HepG2 (cell line): ENCODE results near the gene HSD11B1L. TPM values are rescaled to one million over a fixed set of nuclear protein-coding genes. Genes with fewer than 3 reads are reported as not detected.

ENCODE experiments used
- FOXO1 ChIP-seq: sonication (generic); formaldehyde crosslinking; IDR thresholded peaks from 2 replicates; pipeline ENCODE4 v1.4.0; 2020; ENCODE audit warnings: missing genetic modification reagents
- KDM5A ChIP-seq: fragments of 200-600 bp; sonication (generic); IDR thresholded peaks from 2 replicates; pipeline ENCODE4 v1.7.0; 2018; ENCODE audit warnings: antibody characterized with exemption, mild to moderate bottlenecking, low read length, borderline replicate concordance
- NFKB2 ChIP-seq: sonication (generic); formaldehyde crosslinking; IDR thresholded peaks from 2 replicates; pipeline ENCODE4 v1.4.0; 2020; ENCODE audit warnings: missing genetic modification reagents, borderline replicate concordance
- XBP1 ChIP-seq: sonication (generic); formaldehyde crosslinking; IDR thresholded peaks from 2 replicates; pipeline ENCODE4 v1.5.0; 2020; ENCODE audit warnings: missing genetic modification reagents
- ZFP1 ChIP-seq: IDR thresholded peaks from 2 replicates; pipeline ENCODE4 v1.6.1; 2016
- ZKSCAN5 ChIP-seq: sonication (generic); formaldehyde crosslinking; IDR thresholded peaks from 2 replicates; pipeline ENCODE4 v1.5.1; 2020; ENCODE audit warnings: mild to moderate bottlenecking, missing genetic modification reagents
- ZNF431 ChIP-seq: sonication (generic); formaldehyde crosslinking; IDR thresholded peaks from 2 replicates; pipeline ENCODE4 v1.9.0; 2022; ENCODE audit warnings: missing genetic modification reagents, low read depth, mild to moderate bottlenecking, borderline replicate concordance
- ZNF569 ChIP-seq: sonication (generic); formaldehyde crosslinking; IDR thresholded peaks from 2 replicates; pipeline ENCODE4 v1.5.0; 2020; ENCODE audit warnings: mild to moderate bottlenecking, missing genetic modification reagents, moderate library complexity, borderline replicate concordance
- ZNF788 ChIP-seq: sonication (generic); formaldehyde crosslinking; IDR thresholded peaks from 2 replicates; pipeline ENCODE4 v1.5.0; 2020; ENCODE audit warnings: mild to moderate bottlenecking, missing genetic modification reagents, borderline replicate concordance
- polyA plus RNA-seq, 8 experiments: library from polyadenylated mRNA; depleted of rRNA in 3 of 8; stranded (reverse) in 7 of 8; unstranded in 1 of 8; fragments of >200 nt; fragmentation: Illumina TruSeq in 4 of 8; extraction: Trizol in 4 of 8; gene quantifications; 2 replicates each; pipeline versions ENCODE4 v1.2.1 to v1.2.3, GENCODE V29; 2011 to 2016; ENCODE audit warnings: low read depth in 4 of 8, missing spikeins in 1 of 8, mixed read lengths in 1 of 8; ENCODE audit not compliant: insufficient read depth in 1 of 8
- total RNA-seq, 5 experiments: library from RNA; depleted of rRNA; stranded (reverse); fragments of >200 nt; fragmentation: Illumina TruSeq; extraction: Trizol; gene quantifications; 2 replicates each; pipeline ENCODE4 v1.2.3, GENCODE V29; 2016; ENCODE audit warnings: low read depth in 1 of 5
- TF ChIP-seq, protein P1 (sequence below): sonication (generic); formaldehyde crosslinking; IDR thresholded peaks from 2 replicates; pipeline ENCODE4 v1.5.0; 2020; ENCODE audit warnings: mild to moderate bottlenecking, missing genetic modification reagents
- TF ChIP-seq, protein P2 (sequence below): sonication (generic); formaldehyde crosslinking; IDR thresholded peaks from 2 replicates; pipeline ENCODE4 v1.4.0; 2020; ENCODE audit warnings: low read depth, mild to moderate bottlenecking, missing genetic modification reagents
- TF ChIP-seq, protein P3 (sequence below): sonication (generic); formaldehyde crosslinking; IDR thresholded peaks from 2 replicates; pipeline ENCODE4 v1.5.1; 2020; ENCODE audit warnings: mild to moderate bottlenecking, missing genetic modification reagents, borderline replicate concordance
- TF ChIP-seq, protein P4 (sequence below): sonication (generic); formaldehyde crosslinking; IDR thresholded peaks from 2 replicates; pipeline ENCODE4 v1.4.0; 2020; ENCODE audit warnings: missing genetic modification reagents
- TF ChIP-seq, protein P5 (sequence below), 2 experiments: sonication (generic) in 1 of 2; formaldehyde crosslinking in 1 of 2; IDR thresholded peaks; 2 replicates each; pipeline versions ENCODE4 v1.4.0 to v1.6.1; 2018 to 2020; ENCODE audit warnings: missing genetic modification reagents in 2 of 2, borderline replicate concordance in 1 of 2, low read depth in 1 of 2, mild to moderate bottlenecking in 1 of 2, missing biosample characterization in 1 of 2
- TF ChIP-seq, protein P6 (sequence below): sonication (generic); formaldehyde crosslinking; IDR thresholded peaks from 2 replicates; pipeline ENCODE4 v1.4.0; 2020; ENCODE audit warnings: missing genetic modification reagents
- TF ChIP-seq, protein P7 (sequence below): sonication (generic); formaldehyde crosslinking; IDR thresholded peaks from 2 replicates; pipeline ENCODE4 v1.4.0; 2020; ENCODE audit warnings: mild to moderate bottlenecking, missing genetic modification reagents

The HSD11B1L gene
- total and polyA plus RNA-seq, 2 of the 13 experiments (the other 11 are each of a cell fraction or from before 2014, with no cell fraction given): 2.8 to 3.9 TPM

DNA sequence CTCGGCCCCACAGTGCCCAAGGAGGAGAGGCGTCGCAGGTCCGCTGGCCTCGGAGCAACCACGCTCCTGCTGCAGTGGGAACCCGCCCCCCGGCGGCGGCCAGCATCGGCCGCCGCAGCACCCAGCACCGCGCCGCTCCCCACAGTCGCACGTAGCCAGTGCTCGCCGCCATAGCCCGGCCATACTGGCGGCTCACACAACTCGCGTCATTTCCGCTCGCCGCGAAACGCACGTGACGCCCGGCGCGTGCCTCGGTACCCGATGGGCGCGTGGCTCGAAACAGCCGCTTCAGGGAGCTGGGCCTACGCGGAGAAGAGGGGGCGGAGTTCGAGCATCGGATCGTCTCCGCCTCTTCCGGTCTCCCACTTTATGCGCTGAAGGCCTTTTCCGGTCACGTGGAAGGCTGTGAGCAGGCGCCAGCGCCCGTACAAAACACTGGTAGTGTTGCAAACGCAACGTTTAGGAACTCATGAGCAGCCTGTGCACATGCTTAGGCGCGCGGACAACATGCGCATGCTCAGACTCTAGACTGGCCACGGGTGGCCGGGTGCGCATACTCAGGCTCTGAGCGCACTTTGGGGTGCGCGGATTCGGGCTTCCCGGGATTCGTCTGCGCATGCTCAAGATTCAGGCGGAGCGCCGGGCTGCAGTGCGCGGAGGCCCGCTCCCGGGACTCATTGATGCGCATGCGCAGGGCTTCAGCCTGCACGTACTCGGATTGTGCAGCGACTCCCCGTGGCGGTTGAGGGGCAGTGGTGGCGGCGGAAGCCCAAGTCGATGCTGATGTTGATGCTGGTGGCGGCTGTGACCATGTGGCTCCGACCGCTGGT lies 39.3 kb downstream of the HSD11B1L start, which contains the start of the genes CATSPERD and LONP1 (continued):
- TF ChIP-seq, protein P1, sequence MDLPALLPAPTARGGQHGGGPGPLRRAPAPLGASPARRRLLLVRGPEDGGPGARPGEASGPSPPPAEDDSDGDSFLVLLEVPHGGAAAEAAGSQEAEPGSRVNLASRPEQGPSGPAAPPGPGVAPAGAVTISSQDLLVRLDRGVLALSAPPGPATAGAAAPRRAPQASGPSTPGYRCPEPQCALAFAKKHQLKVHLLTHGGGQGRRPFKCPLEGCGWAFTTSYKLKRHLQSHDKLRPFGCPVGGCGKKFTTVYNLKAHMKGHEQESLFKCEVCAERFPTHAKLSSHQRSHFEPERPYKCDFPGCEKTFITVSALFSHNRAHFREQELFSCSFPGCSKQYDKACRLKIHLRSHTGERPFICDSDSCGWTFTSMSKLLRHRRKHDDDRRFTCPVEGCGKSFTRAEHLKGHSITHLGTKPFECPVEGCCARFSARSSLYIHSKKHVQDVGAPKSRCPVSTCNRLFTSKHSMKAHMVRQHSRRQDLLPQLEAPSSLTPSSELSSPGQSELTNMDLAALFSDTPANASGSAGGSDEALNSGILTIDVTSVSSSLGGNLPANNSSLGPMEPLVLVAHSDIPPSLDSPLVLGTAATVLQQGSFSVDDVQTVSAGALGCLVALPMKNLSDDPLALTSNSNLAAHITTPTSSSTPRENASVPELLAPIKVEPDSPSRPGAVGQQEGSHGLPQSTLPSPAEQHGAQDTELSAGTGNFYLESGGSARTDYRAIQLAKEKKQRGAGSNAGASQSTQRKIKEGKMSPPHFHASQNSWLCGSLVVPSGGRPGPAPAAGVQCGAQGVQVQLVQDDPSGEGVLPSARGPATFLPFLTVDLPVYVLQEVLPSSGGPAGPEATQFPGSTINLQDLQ (CRISPR knock-in tag): no peak
- no peak; the same call in 1 of the 2 replicates for TF ChIP-seq ZNF569 (CRISPR knock-in tag)
- peak; percentile 54 for TF ChIP-seq ZFP1 (CRISPR knock-in tag)
- TF ChIP-seq, protein P2, sequence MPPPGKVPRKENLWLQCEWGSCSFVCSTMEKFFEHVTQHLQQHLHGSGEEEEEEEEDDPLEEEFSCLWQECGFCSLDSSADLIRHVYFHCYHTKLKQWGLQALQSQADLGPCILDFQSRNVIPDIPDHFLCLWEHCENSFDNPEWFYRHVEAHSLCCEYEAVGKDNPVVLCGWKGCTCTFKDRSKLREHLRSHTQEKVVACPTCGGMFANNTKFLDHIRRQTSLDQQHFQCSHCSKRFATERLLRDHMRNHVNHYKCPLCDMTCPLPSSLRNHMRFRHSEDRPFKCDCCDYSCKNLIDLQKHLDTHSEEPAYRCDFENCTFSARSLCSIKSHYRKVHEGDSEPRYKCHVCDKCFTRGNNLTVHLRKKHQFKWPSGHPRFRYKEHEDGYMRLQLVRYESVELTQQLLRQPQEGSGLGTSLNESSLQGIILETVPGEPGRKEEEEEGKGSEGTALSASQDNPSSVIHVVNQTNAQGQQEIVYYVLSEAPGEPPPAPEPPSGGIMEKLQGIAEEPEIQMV (CRISPR knock-in tag): peak; percentile 66; the same call in 1 of the 2 replicates
- TF ChIP-seq, protein P3, sequence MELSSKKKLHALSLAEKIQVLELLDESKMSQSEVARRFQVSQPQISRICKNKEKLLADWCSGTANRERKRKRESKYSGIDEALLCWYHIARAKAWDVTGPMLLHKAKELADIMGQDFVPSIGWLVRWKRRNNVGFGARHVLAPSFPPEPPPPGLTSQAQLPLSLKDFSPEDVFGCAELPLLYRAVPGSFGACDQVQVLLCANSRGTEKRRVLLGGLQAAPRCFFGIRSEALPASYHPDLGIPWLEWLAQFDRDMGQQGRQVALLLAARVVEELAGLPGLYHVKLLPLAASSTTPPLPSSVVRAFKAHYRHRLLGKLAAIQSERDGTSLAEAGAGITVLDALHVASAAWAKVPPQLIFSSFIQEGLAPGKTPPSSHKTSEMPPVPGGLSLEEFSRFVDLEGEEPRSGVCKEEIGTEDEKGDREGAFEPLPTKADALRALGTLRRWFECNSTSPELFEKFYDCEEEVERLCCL (CRISPR knock-in tag): no peak
- TF ChIP-seq XBP1: peak; percentile 87; the same call in 1 of the 2 replicates
- TF ChIP-seq FOXO1 (CRISPR knock-in tag): peak; percentile 60
- TF ChIP-seq NFKB2 (CRISPR knock-in tag): peak; percentile 90
- TF ChIP-seq, protein P4, sequence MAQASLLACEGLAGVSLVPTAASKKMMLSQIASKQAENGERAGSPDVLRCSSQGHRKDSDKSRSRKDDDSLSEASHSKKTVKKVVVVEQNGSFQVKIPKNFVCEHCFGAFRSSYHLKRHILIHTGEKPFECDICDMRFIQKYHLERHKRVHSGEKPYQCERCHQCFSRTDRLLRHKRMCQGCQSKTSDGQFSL (CRISPR knock-in tag): peak; percentile 55; the same call in 1 of the 2 replicates
- peak; percentile 82; the same call in 1 of the 2 replicates for TF ChIP-seq ZNF788 (CRISPR knock-in tag)
- TF ChIP-seq ZKSCAN5 (CRISPR knock-in tag): 0 out of 2 replicates have a peak, but pooled peaks have one; percentile 42
- peak; percentile 77; the same call in 1 of the 2 replicates for TF ChIP-seq ZNF431
- peak; percentile 95 for TF ChIP-seq KDM5A
- TF ChIP-seq, protein P5, sequence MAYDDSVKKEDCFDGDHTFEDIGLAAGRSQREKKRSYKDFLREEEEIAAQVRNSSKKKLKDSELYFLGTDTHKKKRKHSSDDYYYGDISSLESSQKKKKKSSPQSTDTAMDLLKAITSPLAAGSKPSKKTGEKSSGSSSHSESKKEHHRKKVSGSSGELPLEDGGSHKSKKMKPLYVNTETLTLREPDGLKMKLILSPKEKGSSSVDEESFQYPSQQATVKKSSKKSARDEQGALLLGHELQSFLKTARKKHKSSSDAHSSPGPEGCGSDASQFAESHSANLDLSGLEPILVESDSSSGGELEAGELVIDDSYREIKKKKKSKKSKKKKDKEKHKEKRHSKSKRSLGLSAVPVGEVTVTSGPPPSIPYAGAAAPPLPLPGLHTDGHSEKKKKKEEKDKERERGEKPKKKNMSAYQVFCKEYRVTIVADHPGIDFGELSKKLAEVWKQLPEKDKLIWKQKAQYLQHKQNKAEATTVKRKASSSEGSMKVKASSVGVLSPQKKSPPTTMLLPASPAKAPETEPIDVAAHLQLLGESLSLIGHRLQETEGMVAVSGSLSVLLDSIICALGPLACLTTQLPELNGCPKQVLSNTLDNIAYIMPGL (CRISPR knock-in tag; IDR thresholded peaks at IDR 0.05; ENCODE audit: borderline replicate concordance in 1 of 2, low read depth in 1 of 2): peak; percentile 88
- TF ChIP-seq, protein P6, sequence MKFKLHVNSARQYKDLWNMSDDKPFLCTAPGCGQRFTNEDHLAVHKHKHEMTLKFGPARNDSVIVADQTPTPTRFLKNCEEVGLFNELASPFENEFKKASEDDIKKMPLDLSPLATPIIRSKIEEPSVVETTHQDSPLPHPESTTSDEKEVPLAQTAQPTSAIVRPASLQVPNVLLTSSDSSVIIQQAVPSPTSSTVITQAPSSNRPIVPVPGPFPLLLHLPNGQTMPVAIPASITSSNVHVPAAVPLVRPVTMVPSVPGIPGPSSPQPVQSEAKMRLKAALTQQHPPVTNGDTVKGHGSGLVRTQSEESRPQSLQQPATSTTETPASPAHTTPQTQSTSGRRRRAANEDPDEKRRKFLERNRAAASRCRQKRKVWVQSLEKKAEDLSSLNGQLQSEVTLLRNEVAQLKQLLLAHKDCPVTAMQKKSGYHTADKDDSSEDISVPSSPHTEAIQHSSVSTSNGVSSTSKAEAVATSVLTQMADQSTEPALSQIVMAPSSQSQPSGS (CRISPR knock-in tag): peak; percentile 69
- TF ChIP-seq, protein P7, sequence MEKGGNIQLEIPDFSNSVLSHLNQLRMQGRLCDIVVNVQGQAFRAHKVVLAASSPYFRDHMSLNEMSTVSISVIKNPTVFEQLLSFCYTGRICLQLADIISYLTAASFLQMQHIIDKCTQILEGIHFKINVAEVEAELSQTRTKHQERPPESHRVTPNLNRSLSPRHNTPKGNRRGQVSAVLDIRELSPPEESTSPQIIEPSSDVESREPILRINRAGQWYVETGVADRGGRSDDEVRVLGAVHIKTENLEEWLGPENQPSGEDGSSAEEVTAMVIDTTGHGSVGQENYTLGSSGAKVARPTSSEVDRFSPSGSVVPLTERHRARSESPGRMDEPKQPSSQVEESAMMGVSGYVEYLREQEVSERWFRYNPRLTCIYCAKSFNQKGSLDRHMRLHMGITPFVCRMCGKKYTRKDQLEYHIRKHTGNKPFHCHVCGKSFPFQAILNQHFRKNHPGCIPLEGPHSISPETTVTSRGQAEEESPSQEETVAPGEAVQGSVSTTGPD (CRISPR knock-in tag): no peak
